ENCODE results near the gene AATF. TPM values are rescaled to one million over a fixed set of nuclear protein-coding genes. Genes with fewer than 3 reads are reported as not detected.

Gene AATF
- total and polyA plus RNA-seq, 2 donors (not counting 1 experiment from before 2014, with no cell fraction given): 23.9 to 54.8 TPM

DNA sequence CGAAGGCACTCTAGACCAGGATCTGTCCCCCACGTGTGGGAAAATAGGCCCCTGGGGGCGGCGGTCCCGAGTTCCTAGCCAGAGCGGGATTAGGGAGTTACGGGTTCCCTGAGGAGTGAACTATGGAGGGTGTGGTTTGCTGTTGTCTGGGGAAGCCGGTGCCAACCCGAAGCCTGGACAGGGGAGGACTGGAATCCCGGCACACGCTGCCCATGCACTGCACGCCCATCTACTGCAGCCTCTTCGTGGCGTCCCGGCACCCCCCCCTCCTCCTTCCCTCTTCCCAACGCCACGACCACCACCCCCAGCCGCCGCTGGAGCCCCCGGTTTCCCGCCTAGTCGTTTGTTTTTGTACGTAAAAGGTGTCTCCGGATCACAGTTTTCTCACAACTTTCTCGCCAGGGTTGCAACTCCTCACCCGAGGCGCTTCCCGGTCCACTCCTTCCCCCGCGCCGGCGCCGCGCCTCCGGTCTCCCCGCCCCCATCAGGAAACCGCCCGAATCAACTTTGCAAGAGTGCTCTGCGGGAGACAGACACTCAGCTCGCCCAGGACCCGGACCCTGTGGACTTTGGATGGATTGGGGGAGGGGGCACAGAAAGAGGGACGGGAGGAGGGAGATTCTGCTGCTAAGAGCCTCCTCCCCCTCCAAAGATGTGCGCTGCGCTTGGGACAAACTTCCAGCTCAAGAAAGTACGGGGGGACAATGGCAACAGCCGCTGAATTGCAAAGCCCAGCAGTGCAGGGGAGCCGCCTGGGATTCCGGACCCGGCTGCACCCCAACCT, 12.9 kb upstream of the AATF start:
- Histone ChIP-seq H3K9ac (ENCODE audit: low read length) (peak overlapping the region; percentile 53), H3K36me3 (replicated peaks in 1 of 2; ENCODE audit: control extremely low read depth in 1 of 2, control insufficient read depth in 1 of 2, extremely low read depth in 1 of 2, insufficient read depth in 2 of 2, low read length in 1 of 2) (no peaks in the 10 kb centered on the region), H3K27me3 (replicated peaks in 1 of 4; ENCODE audit: control extremely low read depth in 1 of 4, control insufficient read depth in 3 of 4, insufficient read depth in 4 of 4, low read length in 3 of 4) (peaks cover 0 to 98% (median 91%) of the 10 kb centered on the region in 4 experiments), H2AFZ (ENCODE audit: insufficient read depth, low read depth, low read length, poor library complexity, severe bottlenecking) (peak overlapping the region; percentile 51), H4K20me1 (ENCODE audit: control insufficient read depth, insufficient read depth, low read length, poor library complexity, severe bottlenecking) (peaks cover 39% of the 10 kb centered on the region), H3K27ac (ENCODE audit: low read length in 2 of 2) (no peak overlapping the region), H3K4me2 (replicated peaks; ENCODE audit: low read depth, low read length, poor library complexity, severe bottlenecking) (peak overlapping the region; percentile 84), H3K4me3 (ENCODE audit: control extremely low read depth in 1 of 5, extremely low read depth in 1 of 5, insufficient read depth in 1 of 5, low read depth in 2 of 5, low read length in 4 of 5) (peak overlapping the region in 2 of 5 experiments; percentile 38 to 51), H3K79me2 (ENCODE audit: control insufficient read depth, insufficient read depth, low read length) (no peaks in the 10 kb centered on the region), H3K9me3 (ENCODE audit: control extremely low read depth in 1 of 3, control insufficient read depth in 2 of 3, insufficient read depth in 1 of 3, low read length in 2 of 3) (peaks cover 0 to 94% (median 16%) of the 10 kb centered on the region in 3 donors), H3K4me1 (ENCODE audit: control insufficient read depth in 2 of 2, insufficient read depth in 2 of 2, low read length in 2 of 2) (peaks cover 88 to 95% of the 10 kb centered on the region in 2 donors)
- no peaks in the 10 kb centered on the region for H3K9me3 Mint-ChIP-seq (ENCODE audit: insufficient read depth)
- peaks cover 81% of the 10 kb centered on the region for H3K27me3 Mint-ChIP-seq
- peak overlapping the region; percentile 77 for H3K27ac Mint-ChIP-seq
- intact Hi-C loops (cut with micrococcal nuclease): no loop called here
- ChIA-PET POLR2A (interaction anchor here (1.3 to 1.4 kb wide), 2 partner anchors 13 to 14 kb away, joined by 3 read pairs; partner anchors contain the start of gene AATF), CTCF (no interaction called here)
- WGBS (ENCODE audit: insufficient coverage): 9% methylated on average over 36 of the region's 49 CpGs
- H3K4me3 Mint-ChIP-seq: peak overlapping the region; percentile 73
- ATAC-seq (ENCODE audit: low read depth) (no peak), DNase-seq (peak; percentile 58)
- TF ChIP-seq, protein P1, sequence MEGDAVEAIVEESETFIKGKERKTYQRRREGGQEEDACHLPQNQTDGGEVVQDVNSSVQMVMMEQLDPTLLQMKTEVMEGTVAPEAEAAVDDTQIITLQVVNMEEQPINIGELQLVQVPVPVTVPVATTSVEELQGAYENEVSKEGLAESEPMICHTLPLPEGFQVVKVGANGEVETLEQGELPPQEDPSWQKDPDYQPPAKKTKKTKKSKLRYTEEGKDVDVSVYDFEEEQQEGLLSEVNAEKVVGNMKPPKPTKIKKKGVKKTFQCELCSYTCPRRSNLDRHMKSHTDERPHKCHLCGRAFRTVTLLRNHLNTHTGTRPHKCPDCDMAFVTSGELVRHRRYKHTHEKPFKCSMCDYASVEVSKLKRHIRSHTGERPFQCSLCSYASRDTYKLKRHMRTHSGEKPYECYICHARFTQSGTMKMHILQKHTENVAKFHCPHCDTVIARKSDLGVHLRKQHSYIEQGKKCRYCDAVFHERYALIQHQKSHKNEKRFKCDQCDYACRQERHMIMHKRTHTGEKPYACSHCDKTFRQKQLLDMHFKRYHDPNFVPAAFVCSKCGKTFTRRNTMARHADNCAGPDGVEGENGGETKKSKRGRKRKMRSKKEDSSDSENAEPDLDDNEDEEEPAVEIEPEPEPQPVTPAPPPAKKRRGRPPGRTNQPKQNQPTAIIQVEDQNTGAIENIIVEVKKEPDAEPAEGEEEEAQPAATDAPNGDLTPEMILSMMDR (IDR thresholded peaks at IDR 0.05): no peak
- no peak for TF ChIP-seq EZH2 (IDR thresholded peaks at IDR 0.05; ENCODE audit: borderline replicate concordance, insufficient read depth, low read depth, low read length, poor library complexity, severe bottlenecking)
- H3K4me1 Mint-ChIP-seq: peaks cover 74% of the 10 kb centered on the region

DNA sequence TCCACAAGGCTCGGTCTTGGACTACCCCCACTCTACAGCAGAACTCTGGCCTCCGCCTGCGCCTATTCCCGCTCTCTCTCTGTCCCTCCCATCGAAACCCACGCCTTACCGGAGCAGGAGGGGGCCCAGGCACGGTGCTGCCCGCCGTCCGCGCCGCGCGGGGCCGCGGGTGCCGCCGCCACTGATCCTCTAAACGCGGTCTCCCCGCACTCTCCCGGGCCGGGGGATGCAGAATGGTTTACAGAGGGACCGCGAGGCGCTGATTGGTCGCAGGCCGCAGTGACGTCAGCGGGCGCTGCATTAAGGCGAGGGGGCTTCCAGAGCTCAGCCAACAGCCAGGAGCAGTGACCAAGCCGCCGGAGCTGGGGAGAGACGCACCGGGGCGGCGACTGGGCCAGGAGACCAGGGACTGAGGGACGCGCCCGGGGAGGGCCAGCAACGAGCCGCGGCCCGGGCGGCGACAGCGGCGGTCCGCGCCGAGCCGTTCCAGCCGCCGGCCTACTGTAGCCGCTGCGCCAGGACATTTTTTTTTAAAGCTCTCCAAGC, 12.2 kb upstream of the AATF start:
- H3K4me2 ChIP-seq (replicated peaks; ENCODE audit: low read depth, low read length, poor library complexity, severe bottlenecking): peak overlapping the region; percentile 84
- no peaks in the 10 kb centered on the region for H3K36me3 ChIP-seq (replicated peaks in 1 of 2; ENCODE audit: control extremely low read depth in 1 of 2, control insufficient read depth in 1 of 2, extremely low read depth in 1 of 2, insufficient read depth in 2 of 2, low read length in 1 of 2)
- no peak overlapping the region for H3K27ac ChIP-seq (ENCODE audit: low read length in 2 of 2)
- peak overlapping the region; percentile 53 for H3K9ac ChIP-seq (ENCODE audit: low read length)
- ATAC-seq (ENCODE audit: low read depth): no peak
- H3K9me3 Mint-ChIP-seq (ENCODE audit: insufficient read depth): no peaks in the 10 kb centered on the region
- CTCF ChIA-PET: no interaction called here
- H3K27ac Mint-ChIP-seq: peak overlapping the region; percentile 63
- intact Hi-C loops (cut with micrococcal nuclease): no loop called here
- peak overlapping the region; percentile 83 for H3K4me3 Mint-ChIP-seq
- 5% methylated on average over 55 of the region's 58 CpGs for WGBS (ENCODE audit: insufficient coverage)
- POLR2A ChIA-PET: interaction anchor here (1.3 kb wide), 1 partner anchor 13 kb away, joined by 3 read pairs; no protein-coding TSS in a partner anchor
- no peaks in the 10 kb centered on the region for H3K79me2 ChIP-seq (ENCODE audit: control insufficient read depth, insufficient read depth, low read length)
- H3K27me3 Mint-ChIP-seq: peaks cover 81% of the 10 kb centered on the region
- H3K27me3 ChIP-seq (replicated peaks in 1 of 4; ENCODE audit: control extremely low read depth in 1 of 4, control insufficient read depth in 3 of 4, insufficient read depth in 4 of 4, low read length in 3 of 4): peaks cover 0 to 98% (median 92%) of the 10 kb centered on the region in 4 experiments
- peaks cover 44% of the 10 kb centered on the region for H4K20me1 ChIP-seq (ENCODE audit: control insufficient read depth, insufficient read depth, low read length, poor library complexity, severe bottlenecking)
- H3K4me1 Mint-ChIP-seq: peaks cover 71% of the 10 kb centered on the region
- H3K9me3 ChIP-seq (ENCODE audit: control extremely low read depth in 1 of 3, control insufficient read depth in 2 of 3, insufficient read depth in 1 of 3, low read length in 2 of 3): peaks cover 0 to 96% (median 16%) of the 10 kb centered on the region in 3 donors
- peak; percentile 64 for DNase-seq
- H2AFZ ChIP-seq (ENCODE audit: insufficient read depth, low read depth, low read length, poor library complexity, severe bottlenecking): peak overlapping the region; percentile 51
- peak; percentile 82 for TF ChIP-seq EZH2 (IDR thresholded peaks at IDR 0.05; ENCODE audit: borderline replicate concordance, insufficient read depth, low read depth, low read length, poor library complexity, severe bottlenecking)
- TF ChIP-seq, protein P1 (IDR thresholded peaks at IDR 0.05): no peak
- peak overlapping the region in 3 of 5 experiments; percentile 29 to 51 (median 38) for H3K4me3 ChIP-seq (ENCODE audit: control extremely low read depth in 1 of 5, extremely low read depth in 1 of 5, insufficient read depth in 1 of 5, low read depth in 2 of 5, low read length in 4 of 5)
- H3K4me1 ChIP-seq (ENCODE audit: control insufficient read depth in 2 of 2, insufficient read depth in 2 of 2, low read length in 2 of 2): peaks cover 91 to 95% of the 10 kb centered on the region in 2 donors

Data from B cell (primary cell).